Measurements from ENCODE around the gene GRHL3.

The GRHL3 gene

DNA sequence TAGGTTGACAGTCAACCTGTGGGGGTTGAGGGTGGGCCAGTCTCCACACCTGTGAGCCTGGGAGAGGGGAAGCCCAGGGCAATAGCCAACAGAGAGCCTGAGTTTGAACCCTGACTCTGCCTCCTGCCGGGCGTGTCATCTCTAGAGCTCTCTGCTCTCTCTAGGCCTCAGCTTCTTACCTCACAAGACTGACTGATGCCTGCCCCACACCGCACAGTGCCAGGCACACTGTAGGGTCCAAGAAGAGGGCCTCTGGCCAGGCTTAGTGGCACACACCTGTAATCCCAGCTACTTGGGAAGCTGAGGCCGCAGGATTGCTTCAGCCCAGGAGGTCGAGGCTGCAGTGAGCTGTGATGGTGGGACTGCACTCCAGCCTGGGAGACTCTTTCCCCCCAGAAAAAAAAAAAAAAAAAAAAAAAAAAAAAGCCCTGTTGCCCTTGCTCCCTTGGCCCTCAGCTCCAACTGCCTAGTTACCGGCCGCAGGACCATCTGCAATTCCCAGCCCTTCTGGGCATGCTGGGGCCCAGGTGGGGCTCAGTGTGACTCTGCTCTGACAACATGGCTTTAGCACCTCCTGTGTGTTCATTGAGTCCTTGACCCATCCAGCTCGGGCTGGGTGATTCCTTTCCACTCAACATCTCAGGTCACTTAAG is 25.1 kb downstream of the GRHL3 start:
- DNase-seq: no peak

DNA sequence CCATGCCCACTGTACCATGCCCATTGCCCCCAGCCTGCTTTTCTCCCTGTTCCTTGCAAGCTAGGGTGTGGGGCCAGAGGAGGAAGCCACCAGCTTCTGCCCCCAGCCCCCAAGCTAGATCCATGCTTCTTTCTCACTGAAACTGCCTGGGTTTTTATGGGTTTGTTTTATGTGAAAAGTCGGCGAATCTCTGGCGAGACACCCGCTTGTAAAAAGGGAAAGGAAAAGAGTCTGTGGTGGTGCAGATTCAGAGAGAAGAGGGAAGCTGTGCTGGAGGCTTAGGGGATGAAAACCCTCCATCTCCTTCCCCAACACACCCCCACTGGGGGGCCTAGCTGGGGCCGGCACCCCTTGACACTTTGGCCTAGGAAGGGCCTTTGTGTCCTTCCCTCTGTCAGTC is 26.2 kb downstream of the GRHL3 start:
- DNase-seq: no peak

DNA sequence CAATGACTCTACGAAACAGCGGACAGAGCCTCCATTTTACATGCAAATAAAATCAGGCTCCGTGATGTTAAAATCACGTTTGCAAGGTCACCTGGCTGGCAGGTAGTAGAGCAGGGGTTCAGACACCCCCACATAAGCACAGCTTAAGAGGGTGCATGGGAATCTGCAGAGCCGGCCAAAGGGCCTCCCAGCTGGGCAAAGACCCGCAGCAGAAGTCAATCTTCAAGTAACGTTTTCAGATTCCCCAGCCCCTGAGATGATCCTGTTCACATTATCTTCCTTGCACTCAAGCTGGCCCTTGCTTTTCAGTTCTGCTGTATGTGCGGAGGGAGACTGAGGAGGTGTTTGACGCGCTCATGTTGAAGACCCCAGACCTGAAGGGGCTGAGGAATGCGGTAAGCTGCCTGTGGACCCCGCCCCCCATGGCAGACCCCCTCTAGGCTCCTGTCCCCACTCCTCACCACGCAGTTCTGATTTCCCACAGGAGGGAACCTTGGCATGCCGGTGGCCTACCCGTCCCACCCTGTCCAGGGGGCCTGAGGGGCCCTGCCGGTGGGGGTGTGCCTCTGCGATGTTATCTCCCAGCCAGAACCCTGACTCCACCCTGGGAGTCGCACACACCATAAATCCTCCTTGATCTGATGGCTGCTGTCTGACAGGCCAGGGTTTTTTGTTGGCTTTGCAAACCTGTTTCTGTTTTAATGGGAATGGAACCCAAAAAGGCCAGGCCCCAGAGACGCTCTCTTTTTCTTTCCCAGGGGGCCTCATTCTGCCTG is 28.2 kb downstream of the GRHL3 start:
- DNase-seq: no peak

DNA sequence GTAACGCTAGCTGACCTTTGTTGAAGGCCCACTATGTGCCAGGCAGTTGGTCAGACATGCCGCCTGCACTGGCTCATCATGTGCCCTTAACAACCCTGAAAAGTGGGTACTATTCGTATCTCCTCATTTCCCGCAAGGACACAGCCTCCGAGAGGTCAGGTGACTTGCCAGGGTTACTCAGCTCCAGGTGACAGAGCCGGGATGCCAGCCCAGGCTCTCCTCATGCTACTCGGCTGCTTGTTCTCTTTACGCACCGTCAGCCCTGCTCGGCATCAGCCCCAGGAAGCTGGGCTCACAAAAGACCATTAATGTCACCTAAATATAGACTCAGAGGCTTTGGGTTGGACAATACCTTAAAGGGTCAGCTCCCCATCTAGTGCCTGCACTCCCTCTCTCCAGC is 29.0 kb downstream of the GRHL3 start:
- DNase-seq: no peak

DNA sequence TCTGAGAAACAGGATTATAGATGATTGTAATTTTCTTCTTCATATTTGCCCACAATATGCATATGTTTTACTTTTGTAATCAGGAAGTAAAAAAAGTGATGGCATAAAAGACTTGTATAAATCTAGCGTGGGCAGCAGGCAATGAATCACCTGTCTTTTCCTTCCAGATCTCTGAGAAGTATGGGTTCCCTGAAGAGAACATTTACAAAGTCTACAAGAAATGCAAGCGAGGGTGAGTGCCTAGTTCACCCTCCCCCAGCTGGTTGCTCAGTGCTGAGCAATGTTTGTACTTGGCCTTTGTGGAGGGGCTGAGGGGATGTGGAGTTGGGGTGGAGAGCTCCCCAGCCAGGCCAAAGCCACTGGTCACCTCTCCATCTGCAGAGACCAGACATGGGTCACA is 30.7 kb downstream of the GRHL3 start:
- no peak for DNase-seq

DNA sequence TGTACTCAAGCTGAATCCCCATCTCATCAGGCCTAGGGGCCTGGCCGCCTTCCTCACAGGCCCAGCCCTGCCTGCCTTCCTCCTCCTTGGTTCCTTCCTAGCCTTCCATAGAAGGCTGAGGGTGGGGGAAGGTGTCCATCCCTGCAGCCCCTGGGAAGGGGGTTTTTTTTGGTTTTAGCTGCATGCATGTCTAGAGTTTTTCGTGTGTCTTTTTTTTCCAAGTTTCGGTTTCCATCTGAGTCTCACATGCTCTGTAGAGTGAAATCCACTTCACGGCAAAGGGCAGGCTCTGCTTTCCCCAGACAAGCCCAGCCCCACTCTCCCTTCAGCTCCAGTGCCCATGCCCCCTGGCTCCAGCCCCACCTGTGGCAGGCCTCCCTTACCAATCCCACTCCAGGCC is 32.1 kb downstream of the GRHL3 start:
- no peak for DNase-seq

DNA sequence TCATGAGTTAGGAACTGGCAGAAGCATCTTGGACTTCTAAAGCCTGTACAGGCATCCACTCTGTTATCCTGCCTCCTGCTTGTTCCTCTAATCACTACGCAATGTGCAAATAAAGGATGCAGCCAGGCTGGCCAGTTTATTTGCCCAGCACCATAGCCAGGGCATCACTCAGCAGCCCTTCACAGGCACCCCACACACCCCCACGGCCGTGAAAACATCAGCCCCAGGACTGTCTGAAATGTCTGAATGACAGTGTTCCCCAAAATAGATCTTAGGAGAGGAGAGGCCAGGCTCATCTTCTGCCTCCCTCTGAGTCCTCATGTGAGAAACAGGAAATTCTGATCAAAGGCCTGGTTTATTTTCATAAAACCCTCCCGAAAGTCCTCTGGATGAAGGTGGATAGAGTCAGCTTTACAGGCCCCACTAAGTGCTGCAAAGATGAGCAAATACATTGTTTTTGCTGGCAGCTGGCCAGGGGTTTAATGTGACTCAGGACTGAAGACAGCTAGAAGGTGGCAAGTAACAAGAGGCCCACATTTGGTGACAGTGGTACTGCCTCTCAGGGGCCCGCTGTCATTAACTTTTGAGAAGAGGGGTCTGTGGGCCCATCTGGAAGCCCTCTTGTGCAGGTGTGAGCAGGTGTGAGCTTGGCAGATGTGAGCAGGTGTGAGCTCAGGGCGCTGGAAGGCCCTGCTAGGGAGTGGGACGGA is 32.9 kb downstream of the GRHL3 start:
- no peak for DNase-seq

DNA sequence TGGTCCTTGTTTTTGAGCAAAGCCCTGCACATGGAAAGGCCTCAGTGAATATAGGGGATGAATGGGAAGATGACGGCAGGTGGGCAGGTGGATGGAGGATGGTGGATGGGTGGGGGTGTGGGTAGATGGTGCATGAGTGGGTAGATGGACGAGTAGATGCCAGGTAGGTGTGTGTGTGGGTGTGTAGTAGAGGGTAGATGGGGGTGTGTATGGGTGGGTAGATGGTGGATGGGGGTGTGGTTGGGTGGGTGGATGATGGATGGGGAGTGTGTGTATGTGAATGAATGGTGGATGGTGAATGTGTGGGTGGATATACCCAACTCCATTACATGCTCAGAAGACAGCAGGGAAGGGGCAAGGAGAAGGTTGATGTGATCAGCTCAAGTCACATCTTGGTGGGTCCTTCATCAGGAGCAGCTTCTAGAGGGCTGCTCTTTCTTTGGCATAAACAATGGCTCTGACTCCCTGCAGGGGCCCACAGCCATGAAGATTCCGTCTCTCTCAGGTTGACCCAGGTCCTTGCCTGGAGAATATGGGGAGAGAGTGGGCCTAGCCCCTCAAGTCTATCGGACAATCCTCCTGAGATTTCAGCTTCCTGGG is 34.2 kb downstream of the GRHL3 start:
- DNase-seq: no peak

DNA sequence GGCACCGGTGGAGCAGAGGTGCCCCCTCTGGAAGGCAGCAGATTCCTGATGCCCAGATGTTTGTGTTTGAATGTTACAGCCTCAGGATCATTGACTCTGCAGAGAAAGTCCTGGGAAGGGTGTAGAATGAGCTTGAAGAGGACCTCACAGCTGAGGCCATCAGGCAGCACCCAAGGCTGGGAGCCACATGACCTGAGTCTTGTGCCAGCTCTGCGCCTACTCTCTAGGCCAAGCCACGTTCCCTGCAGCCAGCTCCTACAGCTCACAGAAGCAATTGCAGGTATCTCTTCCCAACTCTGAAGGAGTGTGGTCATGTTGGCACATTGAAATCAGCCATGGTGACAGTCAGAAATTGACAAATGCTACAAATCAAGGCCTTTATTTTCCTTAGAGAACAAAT is 36.3 kb downstream of the GRHL3 start:
- no peak for DNase-seq

DNA sequence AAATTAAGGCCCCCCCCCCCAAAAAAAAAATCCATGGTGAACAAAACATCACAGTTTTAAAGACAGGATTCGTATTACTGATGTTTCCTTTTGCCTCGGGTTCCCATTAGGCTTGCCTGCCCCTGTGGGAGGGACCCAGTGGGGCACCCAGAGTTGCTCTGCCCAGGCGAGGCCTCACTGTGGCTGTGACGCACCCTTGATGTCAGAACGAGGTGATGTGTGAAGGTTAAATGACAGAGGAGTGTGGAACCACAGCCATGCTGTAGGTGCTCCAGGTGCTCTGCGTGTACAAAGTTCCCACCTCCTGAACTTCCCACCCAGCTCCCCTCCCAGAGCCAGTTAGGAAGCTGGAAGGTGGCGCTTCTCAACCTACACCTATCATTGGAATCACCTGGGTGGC is 37.9 kb downstream of the GRHL3 start:
- no peak for DNase-seq

DNA sequence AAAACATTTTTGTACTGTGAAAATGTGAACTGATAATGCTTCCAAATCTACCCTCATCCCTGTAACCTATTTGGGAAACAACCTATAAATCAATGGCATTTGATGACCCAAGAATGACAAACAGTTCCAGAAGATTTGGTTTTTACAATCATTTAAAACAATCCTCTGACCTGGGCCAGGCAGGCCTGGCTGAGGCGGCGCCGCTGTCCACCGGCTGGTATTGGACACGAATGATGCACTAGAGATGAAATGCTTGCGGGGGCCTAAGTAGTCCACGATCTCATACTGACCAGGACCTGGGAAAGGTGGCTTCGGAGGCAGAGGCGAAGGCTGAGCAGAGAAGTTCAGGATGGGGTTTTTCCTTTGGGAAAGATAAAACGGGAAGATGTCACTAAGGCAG is 41.5 kb downstream of the GRHL3 start:
- no peak for DNase-seq

DNA sequence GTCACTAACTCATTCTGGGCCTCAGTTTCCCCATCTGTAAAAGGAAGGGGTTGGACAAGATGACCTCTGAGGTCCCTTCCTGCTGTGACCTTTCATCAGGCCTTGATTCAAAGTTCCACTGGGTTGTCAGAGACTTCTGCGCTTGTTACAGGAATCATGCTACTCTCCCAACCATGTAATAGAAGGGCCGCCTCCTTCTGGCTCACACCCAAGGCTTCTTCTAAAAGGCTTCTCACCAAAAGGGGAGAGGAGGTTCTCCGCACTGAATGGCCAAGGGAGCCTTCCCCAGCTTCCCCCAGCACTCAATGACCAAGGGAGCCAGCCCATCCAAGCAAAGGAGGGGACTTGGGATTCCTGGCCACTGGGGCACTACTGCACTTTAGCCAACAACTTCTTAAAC is 42.7 kb downstream of the GRHL3 start:
- no peak for DNase-seq

DNA sequence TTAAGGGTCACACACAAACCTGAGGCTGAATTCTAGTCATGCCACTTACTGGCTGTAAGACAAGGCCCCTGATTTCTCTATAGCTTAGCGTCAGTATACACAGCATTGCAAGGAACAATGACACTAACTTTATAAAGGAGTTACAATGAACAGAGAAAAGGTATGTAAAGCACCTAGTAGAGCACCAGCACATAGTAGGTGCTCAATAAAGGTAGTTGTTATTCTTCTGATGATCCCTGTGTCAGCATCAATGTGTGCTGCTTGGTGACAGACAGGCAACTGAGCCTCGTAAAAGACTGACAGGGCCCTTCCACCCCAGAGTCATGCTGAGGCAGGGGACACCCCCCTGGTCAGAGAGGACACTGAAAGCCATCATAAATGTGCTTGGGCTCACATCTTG is 43.2 kb downstream of the GRHL3 start:
- no peak for DNase-seq

DNA sequence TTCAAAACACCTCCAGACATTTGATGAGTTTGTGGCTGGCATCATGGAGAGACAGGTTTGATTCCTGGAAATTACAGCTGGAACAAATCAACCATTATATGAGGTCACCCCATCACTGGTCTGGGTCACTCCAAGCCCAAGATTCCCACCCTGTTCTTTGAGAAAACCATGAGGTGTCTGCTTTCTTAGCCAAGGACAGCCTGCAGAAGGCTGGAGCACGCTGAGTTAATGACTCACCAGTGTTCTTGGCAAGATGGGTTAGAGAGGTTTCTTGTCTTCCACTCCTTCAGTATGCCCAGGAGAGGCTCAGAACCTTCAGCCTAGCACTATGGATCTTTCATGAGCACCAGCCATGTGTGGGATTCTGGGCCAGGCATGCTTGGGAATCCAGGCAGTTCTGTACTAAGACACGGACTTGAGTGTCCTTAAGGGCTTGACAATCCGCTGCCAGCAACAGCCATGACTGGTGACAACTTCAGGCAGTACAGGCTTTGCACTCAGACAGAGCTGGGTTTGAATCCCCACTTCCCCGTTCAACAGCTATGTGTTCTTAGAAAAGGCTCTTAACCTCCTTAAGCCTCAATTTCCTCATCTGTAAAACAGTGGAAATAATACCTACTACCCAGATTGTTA is 43.9 kb downstream of the GRHL3 start:
- DNase-seq: no peak

DNA sequence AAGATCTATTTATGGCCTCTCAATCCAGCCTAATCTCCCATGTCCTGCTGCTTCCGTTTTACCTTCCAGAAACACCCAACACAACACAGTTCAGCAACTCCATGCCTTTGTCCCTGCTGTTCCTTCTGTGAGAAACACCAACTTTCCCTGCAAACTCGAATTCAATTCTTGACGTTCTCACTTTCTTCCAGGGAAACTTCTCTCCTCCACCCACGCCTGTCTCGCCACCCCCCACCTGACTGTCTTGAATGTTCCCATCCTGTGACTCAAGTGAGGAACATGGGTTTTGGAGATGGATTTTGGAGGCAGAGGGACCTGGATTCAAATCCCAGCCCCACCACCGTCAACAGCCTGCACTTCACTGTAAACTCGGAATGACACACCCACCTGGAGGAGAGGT is 44.8 kb downstream of the GRHL3 start:
- no peak for DNase-seq

DNA sequence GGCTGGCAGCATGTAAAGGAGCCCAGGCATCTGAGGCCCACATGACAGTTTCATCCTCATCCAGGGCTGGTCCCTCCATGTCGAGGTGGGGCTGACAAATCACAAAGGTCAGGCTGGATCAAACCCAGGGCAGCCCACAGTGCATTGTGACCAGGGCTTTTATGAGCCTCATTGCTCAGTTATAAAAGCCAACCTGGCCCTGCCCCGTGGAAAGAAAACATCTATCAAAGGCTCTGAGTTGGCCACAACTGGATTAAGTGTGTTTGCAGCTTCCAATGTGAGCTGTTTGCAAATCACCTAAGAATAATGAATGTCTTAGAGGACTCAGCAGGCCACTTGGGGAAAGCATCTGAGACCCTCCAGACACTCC is 45.4 kb downstream of the GRHL3 start:
- no peak for DNase-seq

DNA sequence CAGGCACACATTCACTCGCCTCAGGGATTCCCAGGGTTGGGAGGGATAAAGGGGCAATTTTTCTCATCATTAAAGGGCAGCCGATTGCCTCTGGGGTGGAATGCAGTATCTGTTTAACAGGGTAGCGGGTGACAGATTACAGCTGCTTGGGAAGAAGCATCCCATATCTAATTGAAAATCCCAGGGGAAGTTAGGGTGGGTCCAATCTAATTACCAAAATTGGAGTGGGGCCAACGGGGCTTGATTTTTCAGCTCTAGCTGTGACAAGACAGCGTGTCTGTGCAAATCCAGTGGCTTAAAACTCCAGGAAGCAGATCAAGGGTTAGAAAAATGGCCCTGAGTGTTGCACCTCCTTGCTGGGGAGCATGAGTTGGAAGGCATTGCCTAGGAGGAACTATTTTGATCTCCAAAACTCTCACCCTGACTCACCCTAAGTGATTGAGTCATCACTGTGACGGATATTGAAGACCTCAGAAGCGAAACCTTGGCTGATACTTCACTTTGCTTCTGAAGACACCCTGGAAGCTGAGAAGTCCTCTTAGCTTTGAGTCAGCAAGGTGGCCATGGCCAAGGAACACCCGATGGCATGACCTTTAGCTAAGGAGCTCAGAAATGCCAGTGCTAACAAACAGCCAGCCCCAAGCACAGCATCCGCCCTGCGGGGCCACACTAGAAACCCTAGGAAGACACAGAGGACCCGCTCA is 46.0 kb downstream of the GRHL3 start:
- DNase-seq: no peak

DNA sequence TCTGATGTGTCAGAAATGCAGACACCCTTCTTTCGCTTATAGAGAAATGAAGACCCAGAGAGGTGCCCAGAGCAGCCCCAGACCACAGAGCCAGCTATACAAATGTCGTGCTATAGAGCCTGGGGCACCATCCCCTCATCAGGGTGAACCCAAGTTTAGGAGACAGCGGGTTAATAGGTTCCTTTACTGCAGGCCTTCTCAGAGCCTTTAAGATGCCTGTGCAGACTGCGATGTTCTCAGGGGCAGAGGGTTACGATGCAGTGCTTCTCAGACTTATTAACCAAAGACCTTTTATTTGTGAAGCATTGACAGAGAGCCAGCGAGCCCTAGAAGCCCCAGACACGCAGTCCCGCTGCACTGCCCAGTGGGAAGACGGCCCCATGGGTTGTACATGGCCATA is 47.5 kb downstream of the GRHL3 start:
- DNase-seq: no peak

DNA sequence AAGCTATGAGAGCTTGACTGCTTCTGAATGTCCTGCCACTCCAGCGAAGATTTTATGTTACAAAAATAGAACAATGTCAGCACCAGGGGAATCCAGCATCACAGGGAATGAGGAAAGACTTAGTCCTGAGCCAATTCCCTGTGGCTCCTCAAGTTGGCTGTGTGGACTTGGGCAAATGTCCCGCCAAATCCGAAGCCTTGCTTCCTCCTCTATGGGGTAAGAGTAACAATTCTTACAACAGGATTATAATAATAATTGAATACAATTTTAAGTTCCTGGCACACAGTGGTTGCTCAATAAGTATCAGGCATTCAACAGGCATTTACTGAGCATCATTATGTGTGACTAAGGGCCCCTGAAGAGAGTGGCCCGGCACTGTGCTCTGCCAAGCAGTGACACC is 50.0 kb downstream of the GRHL3 start:
- DNase-seq: no peak

DNA sequence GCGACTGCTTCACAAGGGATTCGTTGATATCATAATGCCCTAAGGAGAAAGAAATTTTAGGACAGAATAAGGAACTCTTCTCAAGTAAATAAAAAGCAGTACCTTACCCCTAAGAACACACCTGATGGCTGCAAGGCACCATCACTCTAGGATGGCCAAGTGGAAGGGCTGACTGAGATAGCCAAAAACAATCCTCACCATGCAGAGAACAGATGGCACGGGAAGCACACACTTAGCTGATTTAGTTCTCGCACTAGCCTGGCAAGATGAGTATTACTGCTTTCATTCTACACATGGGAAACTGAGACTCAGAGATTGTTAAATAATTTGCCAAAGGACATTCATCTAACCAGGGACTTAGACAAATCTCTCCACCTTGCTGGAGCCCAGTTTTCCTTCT is 50.6 kb downstream of the GRHL3 start:
- no peak for DNase-seq

DNA sequence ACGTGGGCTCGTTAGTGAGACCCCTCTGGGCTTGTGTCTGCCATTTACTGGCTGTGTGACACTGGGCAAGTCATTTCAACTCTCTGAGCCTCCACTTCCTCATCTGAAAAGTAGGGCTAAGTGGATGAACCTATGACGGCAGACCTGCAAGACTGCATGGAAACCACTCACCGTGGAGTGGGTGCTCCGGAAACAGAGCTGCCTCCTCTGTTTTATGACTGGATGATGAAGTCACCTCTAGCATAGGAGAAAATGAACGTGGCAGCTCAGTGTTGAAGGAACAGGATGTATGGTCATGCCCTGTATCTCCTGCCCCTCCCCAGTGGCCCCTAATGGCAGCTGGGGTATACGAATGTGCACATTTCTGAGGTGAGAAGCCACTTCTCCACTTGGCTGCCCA is 53.9 kb downstream of the GRHL3 start:
- no peak for DNase-seq

DNA sequence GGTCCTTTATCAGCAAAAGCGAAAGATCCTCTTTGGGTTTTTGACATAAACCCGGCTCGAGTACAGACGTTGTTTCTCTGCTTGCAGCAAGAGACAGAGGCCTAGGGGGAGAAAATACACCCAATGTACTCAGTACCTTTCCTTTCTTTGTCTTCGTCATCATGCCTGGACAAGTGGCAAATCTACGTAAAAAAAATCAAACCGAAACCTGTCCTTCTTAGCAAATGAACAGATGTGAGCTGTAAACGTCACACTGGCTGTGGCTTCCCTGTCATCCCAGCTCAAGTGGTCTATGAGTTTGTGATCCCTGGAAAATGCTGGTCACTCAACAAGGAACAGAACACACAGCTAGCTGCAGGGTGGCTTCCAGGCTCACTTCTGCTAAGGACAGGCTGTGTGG is 54.6 kb downstream of the GRHL3 start:
- DNase-seq: no peak

Measured in stimulated activated naive CD4-positive, alpha-beta T cell (primary cell).